ENCODE measurements around the gene WIPF1. TPM values are rescaled to one million over a fixed set of nuclear protein-coding genes. Genes with fewer than 3 reads are reported as not detected.
"Not testable (repeated sequence)": the region's sequence is repeated elsewhere in the genome, so short reads cannot be mapped to it uniquely, and the experiment has no call there.

The WIPF1 gene
- total RNA-seq, 1 donor from 2014 or later, result 293 TPM

- ChIA-PET POLR2A (interaction anchor here (0.7 kb wide), 1 partner anchor 65 kb away, joined by 4 read pairs; no protein-coding TSS in a partner anchor), CTCF (no interaction called here)
- no peaks in the 10 kb centered on the region for H3K9me3 Mint-ChIP-seq
- peaks cover 11% of the 10 kb centered on the region for H3K36me3 Mint-ChIP-seq (ENCODE audit: low read depth)
- intact Hi-C loops (cut with micrococcal nuclease), result loop anchor here (2.0 to 10.0 kb wide), 2 partner anchors 16 to 1148 kb away; no protein-coding TSS in a partner anchor
- no peak for TF ChIP-seq CTCF (IDR thresholded peaks at IDR 0.05)
- ATAC-seq (ENCODE audit: low read depth), result no peak
- no peak for DNase-seq
- H3K27me3 Mint-ChIP-seq, result no peaks in the 10 kb centered on the region
- H3K4me1 Mint-ChIP-seq, result peaks cover 33% of the 10 kb centered on the region
- peak overlapping the region; percentile 50 for H3K27ac Mint-ChIP-seq
- H3K4me3 Mint-ChIP-seq, result no peak overlapping the region
Observed at GRCh38 chr2:174552880-174553279, 44.7 kb downstream of the WIPF1 start.

GRCh38 chr2:174551697-174552096 lies 45.9 kb downstream of the WIPF1 start:
- peaks cover 33% of the 10 kb centered on the region for H3K4me1 Mint-ChIP-seq
- H3K36me3 Mint-ChIP-seq (ENCODE audit: low read depth), result peaks cover 6% of the 10 kb centered on the region
- H3K27ac Mint-ChIP-seq, result peak overlapping the region; percentile 50
- POLR2A ChIA-PET, result interaction anchor here (0.6 kb wide), 1 partner anchor 1196 kb away, joined by 3 read pairs; no protein-coding TSS in a partner anchor
- ATAC-seq (ENCODE audit: low read depth) (no peak), DNase-seq (no peak)
- intact Hi-C loops (cut with micrococcal nuclease), result loop anchor here (2.0 to 10.0 kb wide), 2 partner anchors 15 to 1147 kb away; no protein-coding TSS in a partner anchor
- no peaks in the 10 kb centered on the region for H3K9me3 Mint-ChIP-seq
- no peaks in the 10 kb centered on the region for H3K27me3 Mint-ChIP-seq
- no peak for TF ChIP-seq CTCF (IDR thresholded peaks at IDR 0.05)
- no peak overlapping the region for H3K4me3 Mint-ChIP-seq
- CTCF ChIA-PET, result no interaction called here

- H3K36me3 Mint-ChIP-seq (ENCODE audit: low read depth); DNase-seq; H3K4me3 Mint-ChIP-seq; intact Hi-C loops (cut with micrococcal nuclease); H3K27me3 Mint-ChIP-seq; CTCF ChIA-PET; POLR2A ChIA-PET; ATAC-seq (ENCODE audit: low read depth); H3K27ac Mint-ChIP-seq; H3K9me3 Mint-ChIP-seq: not testable (repeated sequence)
- peaks cover 18% of the 10 kb centered on the region for H3K4me1 Mint-ChIP-seq
Observed at GRCh38 chr2:174548646-174549045, 49.0 kb downstream of the WIPF1 start.

GRCh38 chr2:174548021-174548420 lies 49.6 kb downstream of the WIPF1 start:
- DNase-seq; H3K4me3 Mint-ChIP-seq; POLR2A ChIA-PET; H3K36me3 Mint-ChIP-seq (ENCODE audit: low read depth); H3K27ac Mint-ChIP-seq; H3K9me3 Mint-ChIP-seq; ATAC-seq (ENCODE audit: low read depth); CTCF ChIA-PET; H3K27me3 Mint-ChIP-seq; intact Hi-C loops (cut with micrococcal nuclease): not testable (repeated sequence)
- peaks cover 15% of the 10 kb centered on the region for H3K4me1 Mint-ChIP-seq

GRCh38 chr2:174546519-174547506 lies 50.8 kb downstream of the WIPF1 start:
- no peak for DNase-seq
- intact Hi-C loops (cut with micrococcal nuclease), result loop anchor here (1.0 kb wide), 1 partner anchor 85 kb away; no protein-coding TSS in a partner anchor
- Mint-ChIP-seq H3K4me1 (peaks cover 3% of the 10 kb centered on the region), H3K36me3 (ENCODE audit: low read depth) (peaks cover 2% of the 10 kb centered on the region), H3K27ac (no peak overlapping the region), H3K4me3 (no peak overlapping the region), H3K9me3 (no peaks in the 10 kb centered on the region), H3K27me3 (no peaks in the 10 kb centered on the region)
- TF ChIP-seq CTCF (IDR thresholded peaks at IDR 0.05), result no peak
- ATAC-seq (ENCODE audit: low read depth), result peak; percentile 40
- CTCF ChIA-PET, result interaction anchor here (0.8 to 1.5 kb wide), 5 partner anchors 9 to 153 kb away, joined by 3 to 21 read pairs (median 5); no protein-coding TSS in a partner anchor
- POLR2A ChIA-PET, result interaction anchor here (0.6 to 0.7 kb wide), 2 partner anchors 60 to 84 kb away, joined by 3 to 4 read pairs; partner anchors contain the start of gene GPR155

- H3K4me3 Mint-ChIP-seq, result no peak overlapping the region
- no peak overlapping the region for H3K27ac Mint-ChIP-seq
- POLR2A ChIA-PET, result interaction anchor here (0.6 kb wide), 1 partner anchor 19 kb away, joined by 3 read pairs; no protein-coding TSS in a partner anchor
- DNase-seq (no peak), ATAC-seq (ENCODE audit: low read depth) (no peak)
- H3K4me1 Mint-ChIP-seq, result no peaks in the 10 kb centered on the region
- peaks cover 2% of the 10 kb centered on the region for H3K36me3 Mint-ChIP-seq (ENCODE audit: low read depth)
- H3K27me3 Mint-ChIP-seq, result no peaks in the 10 kb centered on the region
- no peaks in the 10 kb centered on the region for H3K9me3 Mint-ChIP-seq
- intact Hi-C loops (cut with micrococcal nuclease), result no loop called here
- CTCF ChIA-PET, result no interaction called here
- TF ChIP-seq CTCF (IDR thresholded peaks at IDR 0.05), result no peak
Observed at GRCh38 chr2:174545240-174545639, 52.4 kb downstream of the WIPF1 start.

All from activated B cell treated with CpG ODN at 0.5 μM for 24 hours (primary cell).